Lower lobe of right lung (tissue), 2 donors: ENCODE results near the gene KCNJ11. TPM values are rescaled to one million over a fixed set of nuclear protein-coding genes. Genes with fewer than 3 reads are reported as not detected.
A peak's percentile ranks its signal among the peaks of the same experiment; 100 is the strongest.
"Not testable (repeated sequence)": the region's sequence is repeated elsewhere in the genome, so short reads cannot be mapped to it uniquely, and the experiment has no call there.

Experiments
- ATAC-seq, 2 donors: fragments of 200-7000 bp; cut with Tn5 transposase; one replicate each; pipeline ENCODE4 v1.9.1; 2020 to 2022; ENCODE audit warnings: mild to moderate bottlenecking in 2 of 2, moderate library complexity in 2 of 2
- DNase-seq: peaks from one replicate; pipeline ENCODE4 v3.0.0-alpha.2; 2020
- H3K27ac ChIP-seq: fragments of 200-600 bp; one replicate; pipeline ENCODE4 v1.8.0; 2022
- H3K27me3 ChIP-seq: fragments of 200-600 bp; one replicate; pipeline ENCODE4 v1.8.0; 2022; ENCODE audit warnings: low read depth
- H3K36me3 ChIP-seq: fragments of 200-600 bp; one replicate; pipeline ENCODE4 v1.8.0; 2022; ENCODE audit warnings: mild to moderate bottlenecking
- H3K4me1 ChIP-seq: fragments of 200-600 bp; one replicate; pipeline ENCODE4 v1.8.0; 2022
- H3K4me3 ChIP-seq: fragments of 200-600 bp; one replicate; pipeline ENCODE4 v1.8.0; 2022; ENCODE audit warnings: mild to moderate bottlenecking
- H3K9me3 ChIP-seq: fragments of 200-600 bp; one replicate; pipeline ENCODE4 v1.8.0; 2022
- CTCF ChIP-seq: fragments of 200-600 bp; IDR thresholded peaks from one replicate; pipeline ENCODE4 v1.8.0; 2022; ENCODE audit warnings: antibody characterized with exemption, mild to moderate bottlenecking
- intact Hi-C: fragments of 100-400 bp; cut with DNase I; formaldehyde crosslinking; loops from one replicate; pipeline ENCODE4 v1.11.0; 2022
- total RNA-seq: library from RNA; stranded (reverse); fragmentation: NEBNext Ultra II Directional; extraction: Animal tissue kit (Norgen Biotek cat#: 25700); gene quantifications from one replicate; pipeline ENCODE4 v1.2.1, GENCODE V29; 2021
- donor health status: DM: no; HTN: yes; CAD: no; lungs with severe emphysema.

KCNJ11 gene
- total RNA-seq, 1 donor from 2014 or later, result 4.3 TPM

GRCh38 chr11:17430616-17431015 is 42.2 kb upstream of the KCNJ11 start:
- Histone ChIP-seq H3K9me3 (no peaks in the 10 kb centered on the region), H3K36me3 (no peaks in the 10 kb centered on the region), H3K27ac (no peak overlapping the region), H3K4me3 (no peak overlapping the region), H3K27me3 (no peaks in the 10 kb centered on the region), H3K4me1 (no peaks in the 10 kb centered on the region)
- DNase-seq, result no peak
- intact Hi-C loops, result no loop called here
- ATAC-seq, result peak in 1 of 2 donors; percentile 15
- TF ChIP-seq CTCF, result no peak

- Histone ChIP-seq H3K4me3 (no peak overlapping the region), H3K27ac (no peak overlapping the region), H3K27me3 (no peaks in the 10 kb centered on the region), H3K9me3 (no peaks in the 10 kb centered on the region), H3K4me1 (no peaks in the 10 kb centered on the region), H3K36me3 (no peaks in the 10 kb centered on the region)
- TF ChIP-seq CTCF, result no peak
- intact Hi-C loops, result no loop called here
- no peak for DNase-seq
- ATAC-seq, result no peak
These were observed 40.5 kb upstream of the KCNJ11 start for GRCh38 chr11:17428925-17429324.

- H3K4me1 ChIP-seq, result no peaks in the 10 kb centered on the region
- H3K36me3 ChIP-seq, result no peaks in the 10 kb centered on the region
- intact Hi-C loops, result no loop called here
- H3K9me3 ChIP-seq, result no peaks in the 10 kb centered on the region
- DNase-seq (no peak), ATAC-seq (no peak)
- H3K27ac ChIP-seq, result no peak overlapping the region
- no peak for TF ChIP-seq CTCF
- no peaks in the 10 kb centered on the region for H3K27me3 ChIP-seq
- no peak overlapping the region for H3K4me3 ChIP-seq
These were observed 39.8 kb upstream of the KCNJ11 start for GRCh38 chr11:17428261-17428660.

GRCh38 chr11:17426233-17426632 is 37.8 kb upstream of the KCNJ11 start:
- H3K4me1 ChIP-seq, H3K4me3 ChIP-seq, DNase-seq, H3K9me3 ChIP-seq, intact Hi-C loops, H3K27ac ChIP-seq, ATAC-seq, H3K36me3 ChIP-seq, H3K27me3 ChIP-seq: not testable (repeated sequence)

GRCh38 chr11:17423533-17424310 is 35.3 kb upstream of the KCNJ11 start:
- H3K36me3 ChIP-seq, result no peaks in the 10 kb centered on the region
- no peaks in the 10 kb centered on the region for H3K9me3 ChIP-seq
- DNase-seq (peak; percentile 16), ATAC-seq (no peak)
- H3K27ac ChIP-seq, result no peak overlapping the region
- TF ChIP-seq CTCF, result no peak
- H3K4me1 ChIP-seq, result no peaks in the 10 kb centered on the region
- intact Hi-C loops, result no loop called here
- peaks cover 3% of the 10 kb centered on the region for H3K27me3 ChIP-seq
- no peak overlapping the region for H3K4me3 ChIP-seq

- Histone ChIP-seq H3K9me3 (no peaks in the 10 kb centered on the region), H3K36me3 (no peaks in the 10 kb centered on the region), H3K4me3 (no peak overlapping the region), H3K4me1 (no peaks in the 10 kb centered on the region), H3K27ac (no peak overlapping the region), H3K27me3 (peaks cover 8% of the 10 kb centered on the region)
- DNase-seq (peak; percentile 3), ATAC-seq (no peak)
- intact Hi-C loops, result no loop called here
- no peak for TF ChIP-seq CTCF
These were observed 33.3 kb upstream of the KCNJ11 start for GRCh38 chr11:17421781-17422180.
